A549 treated with AZD9567 at 1 μM for 4 hours (cell line): ENCODE results near the gene SAE1. TPM values are rescaled to one million over a fixed set of nuclear protein-coding genes. Genes with fewer than 3 reads are reported as not detected.

ENCODE experiments used
- total RNA-seq: library from RNA; stranded (reverse); fragments of 200-300 nt; extraction: Qiagen RNA extraction; gene quantifications from 5 replicates; pipeline ENCODE4 v1.2.3, GENCODE V29; 2022; ENCODE audit not compliant: insufficient read depth

Gene SAE1
- 203 to 224 TPM (median 211 TPM) in 5 replicates for total RNA-seq

GRCh38 chr19:47130589-47131227 lies at the start of gene SAE1:
Gene SAE1, plus strand, starts transcription at chr19:47130835. Its CDS starts 96 bp downstream, at chr19:47130931.

GRCh38 chr19:47112997-47113849 lies 17.4 kb upstream of the SAE1 start, which contains the start of gene ZC3H4:
Gene ZC3H4, minus strand, starts transcription at chr19:47113776. Its CDS starts 1,192 bp downstream, at chr19:47112584.

GRCh38 chr19:47230921-47231214 lies 100.2 kb downstream of the SAE1 start, which contains the start of gene BBC3:
Gene BBC3, minus strand, starts transcription at chr19:47231199. Its CDS starts 2,768 bp downstream, at chr19:47228431.

GRCh38 chr19:47255879-47256692 lies 125.5 kb downstream of the SAE1 start, which contains the start of gene CCDC9:
Gene CCDC9, plus strand, starts transcription at chr19:47256525. Its CDS starts 1,876 bp downstream, at chr19:47258401.

Other genes starting within 250 kb of the SAE1 start
- 3.6 to 8.3 TPM (median 5.9 TPM) in 5 replicates for gene NPAS1, start 111.0 kb upstream of the SAE1 start, total RNA-seq
- gene TMEM160, start 82.2 kb upstream of the SAE1 start, total RNA-seq = 24.6 to 79.9 TPM (median 72.7 TPM) in 5 replicates
- 13.8 to 19.3 TPM (median 16.2 TPM) in 5 replicates for gene ZC3H4, start 17.1 kb upstream of the SAE1 start, total RNA-seq
- gene BBC3, start 100.4 kb downstream of the SAE1 start, total RNA-seq = 16.6 to 27.8 TPM (median 24.9 TPM) in 5 replicates
- gene CCDC9, start 125.7 kb downstream of the SAE1 start, total RNA-seq = 18.6 to 24.0 TPM (median 23.1 TPM) in 5 replicates
- 2.3 to 12.2 TPM (median 11.5 TPM) in 5 replicates for gene INAFM1, start 144.1 kb downstream of the SAE1 start, total RNA-seq
- gene C5AR1, start 179.0 kb downstream of the SAE1 start, total RNA-seq = 1.2 to 2.3 TPM (median 1.8 TPM) in 4 of 5 replicates, not detected in the other
- gene C5AR2, start 201.3 kb downstream of the SAE1 start, total RNA-seq = 2.5 to 7.7 TPM (median 6.7 TPM) in 5 replicates
- gene DHX34, start 218.5 kb downstream of the SAE1 start, total RNA-seq = 15.8 to 34.3 TPM (median 33.4 TPM) in 5 replicates